Vein endothelial cell (primary cell): ENCODE measurements around the gene CYP3A5. TPM values are rescaled to one million over a fixed set of nuclear protein-coding genes. Genes with fewer than 3 reads are reported as not detected.

Experiments used
- small RNA-seq: library from RNA; depleted of rRNA; stranded (forward); fragments of <200 nt; gene quantifications from one replicate; pipeline ENCODE3, GENCODE V24; 2012
- total RNA-seq: library from RNA; depleted of rRNA; stranded (reverse); fragments of >200 nt; gene quantifications from 2 replicates; pipeline ENCODE4 v1.2.3, GENCODE V29; 2012

CYP3A5 gene
- not detected in 2 replicates for total RNA-seq

DNA sequence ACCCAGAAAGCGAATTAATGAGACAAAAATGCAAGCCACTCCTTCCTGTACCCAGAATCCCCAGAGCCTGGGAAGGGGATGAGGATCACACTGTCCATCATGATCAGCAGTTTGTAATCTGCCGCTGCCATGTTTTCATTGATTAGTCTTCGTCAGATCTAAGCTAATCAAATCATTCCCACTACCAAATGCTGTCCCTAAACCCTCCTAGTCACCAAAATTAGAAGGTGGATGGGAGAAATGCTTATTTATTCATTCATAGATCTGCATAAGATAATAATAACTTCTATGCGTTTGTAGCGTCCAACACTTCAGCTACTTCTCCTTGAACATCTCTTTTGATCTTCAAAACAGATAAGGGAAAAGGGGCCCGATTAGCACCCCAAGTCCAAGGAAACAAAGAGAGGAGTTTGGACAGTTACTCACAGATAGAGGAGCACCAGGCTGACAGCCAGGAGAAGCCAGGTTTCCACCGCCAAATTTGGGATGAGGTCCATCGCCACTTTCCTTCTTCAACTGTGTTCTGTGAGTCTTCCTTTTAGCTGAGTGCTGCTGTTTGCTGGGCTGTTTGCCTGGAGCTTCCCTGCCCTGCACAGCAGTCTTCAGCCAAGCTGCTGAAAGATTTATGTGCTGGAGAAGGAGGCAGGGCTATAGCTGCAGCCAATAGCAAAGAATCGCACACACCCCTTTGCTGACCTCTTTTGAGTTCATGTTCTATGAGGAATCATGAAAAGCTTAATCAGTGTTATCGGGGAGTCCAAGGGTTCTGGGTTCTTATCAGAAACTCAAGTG is at the start of gene CYP3A5:
Gene CYP3A5, minus strand, starts transcription at position 597 of the 792 bp plus-strand sequence. Its CDS starts 100 bp downstream, at position 497.

DNA sequence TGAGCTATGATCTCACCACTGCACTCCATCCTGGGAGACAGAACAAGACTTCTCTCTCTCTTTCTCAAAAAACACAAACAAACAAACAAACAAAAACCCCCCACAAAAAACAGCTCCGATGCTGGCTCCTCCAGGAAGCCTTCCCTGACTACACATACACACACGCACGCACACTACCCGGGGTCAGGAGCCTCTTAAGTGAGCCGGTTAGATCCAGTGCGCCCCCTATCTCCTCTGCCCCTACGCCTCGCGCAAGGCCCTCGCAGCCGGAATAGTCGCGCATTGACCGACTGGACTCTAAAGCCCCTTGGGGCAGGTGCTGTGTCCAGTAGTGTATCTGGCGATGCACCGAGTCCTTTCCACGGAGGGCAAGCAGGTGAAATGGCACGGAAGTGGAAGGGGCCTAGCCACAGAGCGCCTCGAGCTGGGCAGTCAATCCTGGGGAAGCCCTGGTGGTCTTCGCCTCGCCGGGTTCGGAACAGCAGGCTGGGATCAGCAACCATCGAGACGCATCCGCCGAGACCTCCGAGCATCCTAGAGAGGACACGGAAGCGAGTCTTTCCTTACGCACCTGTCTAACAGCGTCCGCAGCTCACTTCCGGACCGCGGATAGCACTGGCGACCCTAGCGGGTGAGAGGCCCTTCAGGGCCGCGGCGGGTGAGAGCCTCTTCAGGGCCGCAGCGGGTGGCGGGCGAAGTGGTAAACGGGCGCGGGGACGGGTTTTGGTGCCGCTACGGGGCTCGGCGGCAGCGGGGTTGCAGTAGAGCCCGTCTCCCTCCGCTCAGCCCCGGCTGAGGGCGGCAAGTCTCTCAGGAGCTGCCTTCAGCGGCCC is 63.2 kb downstream of the CYP3A5 start, which contains the start of gene ZSCAN25:
Gene ZSCAN25, plus strand, starts transcription at position 588 of the 833 bp plus-strand sequence. CDS start 2,661 bp downstream, outside the sequence.

Small RNAs within 50 kb of the gene (small RNA-seq; reads per million reads assigned to genes)
- gene CYP3A51P (not detected), gene CYP3A7-CYP3A51P (not detected)

Other genes starting within 250 kb of the CYP3A5 start
- 5.0 and 6.9 TPM in 2 replicates for gene PTCD1, start 241.2 kb downstream of the CYP3A5 start, total RNA-seq
- 33.6 and 34.2 TPM in 2 replicates for gene CPSF4, start 241.1 kb downstream of the CYP3A5 start, total RNA-seq
- gene ATP5MF, start 213.8 kb downstream of the CYP3A5 start, total RNA-seq = 761 and 818 TPM in 2 replicates
- 5.2 and 8.8 TPM in 2 replicates for gene ZNF789, start 207.1 kb downstream of the CYP3A5 start, total RNA-seq
- 29.1 and 34.4 TPM in 2 replicates for gene ZNF394, start 179.7 kb downstream of the CYP3A5 start, total RNA-seq
- 12.2 and 13.4 TPM in 2 replicates for gene ZKSCAN5, start 175.3 kb downstream of the CYP3A5 start, total RNA-seq
- 5.6 and 5.7 TPM in 2 replicates for gene FAM200A, start 127.9 kb downstream of the CYP3A5 start, total RNA-seq
- 7.2 and 10.9 TPM in 2 replicates for gene ZNF655, start 121.4 kb downstream of the CYP3A5 start, total RNA-seq
- gene TMEM225B, start 81.7 kb downstream of the CYP3A5 start, total RNA-seq = not detected in 2 replicates
- gene ZSCAN25, start 63.0 kb downstream of the CYP3A5 start, total RNA-seq = 11.8 and 13.1 TPM in 2 replicates
- 0.10 TPM in 1 of 2 replicates, not detected in the other for gene CYP3A7, start 55.2 kb upstream of the CYP3A5 start, total RNA-seq
- not detected in 2 replicates for gene CYP3A4, start 104.2 kb upstream of the CYP3A5 start, total RNA-seq
- not detected in 2 replicates for gene CYP3A43, start 148.0 kb upstream of the CYP3A5 start, total RNA-seq
- 0.57 TPM in 1 of 2 replicates, not detected in the other for gene OR2AE1, start 197.0 kb upstream of the CYP3A5 start, total RNA-seq
- gene TRIM4, start 239.5 kb upstream of the CYP3A5 start, total RNA-seq = 19.8 and 22.2 TPM in 2 replicates
- gene GJC3, start 249.6 kb upstream of the CYP3A5 start, total RNA-seq = 0.19 TPM in 1 of 2 replicates, not detected in the other